Activated CD8-positive, alpha-beta memory T cell treated with anti-CD3 and anti-CD28 coated beads, Interleukin-2, amount 50 U/mL, for 24 hours (primary cell): ENCODE results near the gene GOLGA2.
A peak's percentile ranks its signal among the peaks of the same experiment; 100 is the strongest.

Experiments
- DNase-seq: peaks from one replicate; pipeline ENCODE4 v3.0.0-alpha.2; 2020; ENCODE audit errors: extremely low read depth

Gene GOLGA2, protein sequence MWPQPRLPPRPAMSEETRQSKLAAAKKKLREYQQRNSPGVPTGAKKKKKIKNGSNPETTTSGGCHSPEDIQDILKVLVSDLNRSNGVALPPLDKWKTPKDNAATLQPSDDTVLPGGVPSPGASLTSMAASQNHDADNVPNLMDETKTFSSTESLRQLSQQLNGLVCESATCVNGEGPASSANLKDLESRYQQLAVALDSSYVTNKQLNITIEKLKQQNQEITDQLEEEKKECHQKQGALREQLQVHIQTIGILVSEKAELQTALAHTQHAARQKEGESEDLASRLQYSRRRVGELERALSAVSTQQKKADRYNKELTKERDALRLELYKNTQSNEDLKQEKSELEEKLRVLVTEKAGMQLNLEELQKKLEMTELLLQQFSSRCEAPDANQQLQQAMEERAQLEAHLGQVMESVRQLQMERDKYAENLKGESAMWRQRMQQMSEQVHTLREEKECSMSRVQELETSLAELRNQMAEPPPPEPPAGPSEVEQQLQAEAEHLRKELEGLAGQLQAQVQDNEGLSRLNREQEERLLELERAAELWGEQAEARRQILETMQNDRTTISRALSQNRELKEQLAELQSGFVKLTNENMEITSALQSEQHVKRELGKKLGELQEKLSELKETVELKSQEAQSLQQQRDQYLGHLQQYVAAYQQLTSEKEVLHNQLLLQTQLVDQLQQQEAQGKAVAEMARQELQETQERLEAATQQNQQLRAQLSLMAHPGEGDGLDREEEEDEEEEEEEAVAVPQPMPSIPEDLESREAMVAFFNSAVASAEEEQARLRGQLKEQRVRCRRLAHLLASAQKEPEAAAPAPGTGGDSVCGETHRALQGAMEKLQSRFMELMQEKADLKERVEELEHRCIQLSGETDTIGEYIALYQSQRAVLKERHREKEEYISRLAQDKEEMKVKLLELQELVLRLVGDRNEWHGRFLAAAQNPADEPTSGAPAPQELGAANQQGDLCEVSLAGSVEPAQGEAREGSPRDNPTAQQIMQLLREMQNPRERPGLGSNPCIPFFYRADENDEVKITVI

GRCh38 chr9:128275198-128276007, at the start of gene GOLGA2:
GOLGA2 (minus strand) TSS chr9:128276007; CDS start chr9:128275976, 31 bp downstream.
- no peak for DNase-seq

- DNase-seq: no peak
Observed at GRCh38 chr9:128324401-128324800, 48.6 kb upstream of the GOLGA2 start.

DNA sequence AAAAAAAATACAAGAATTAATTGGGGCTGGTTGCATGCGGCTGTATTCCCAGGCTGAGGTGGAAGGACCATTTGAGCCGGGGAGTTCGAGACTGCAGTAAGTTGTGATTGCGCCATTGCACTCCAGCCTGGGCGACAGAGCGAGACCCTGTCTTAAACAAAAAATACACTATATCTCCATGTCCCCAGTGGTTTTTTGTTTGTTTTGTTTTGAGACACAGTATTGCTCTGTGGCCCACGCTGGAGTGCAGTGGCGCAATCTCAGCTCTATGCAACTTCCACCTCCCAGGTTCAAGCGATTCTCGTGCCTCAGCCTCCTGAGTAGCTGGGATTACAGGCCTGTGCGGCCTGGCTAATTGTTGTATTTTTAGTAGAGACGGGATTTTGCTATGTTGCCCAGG, 48.0 kb upstream of the GOLGA2 start:
- no peak for DNase-seq

GRCh38 chr9:128323212-128323730, 47.5 kb upstream of the GOLGA2 start:
- no peak for DNase-seq

- peak; percentile 82 for DNase-seq
Observed at GRCh38 chr9:128322404-128323211, 46.8 kb upstream of the GOLGA2 start, which contains the start of the genes COQ4 and TRUB2. COQ4 (plus strand) TSS chr9:128322839; CDS start chr9:128322859, 20 bp downstream. TRUB2 (minus strand) TSS chr9:128322447; CDS start chr9:128322408, 39 bp downstream.

DNA sequence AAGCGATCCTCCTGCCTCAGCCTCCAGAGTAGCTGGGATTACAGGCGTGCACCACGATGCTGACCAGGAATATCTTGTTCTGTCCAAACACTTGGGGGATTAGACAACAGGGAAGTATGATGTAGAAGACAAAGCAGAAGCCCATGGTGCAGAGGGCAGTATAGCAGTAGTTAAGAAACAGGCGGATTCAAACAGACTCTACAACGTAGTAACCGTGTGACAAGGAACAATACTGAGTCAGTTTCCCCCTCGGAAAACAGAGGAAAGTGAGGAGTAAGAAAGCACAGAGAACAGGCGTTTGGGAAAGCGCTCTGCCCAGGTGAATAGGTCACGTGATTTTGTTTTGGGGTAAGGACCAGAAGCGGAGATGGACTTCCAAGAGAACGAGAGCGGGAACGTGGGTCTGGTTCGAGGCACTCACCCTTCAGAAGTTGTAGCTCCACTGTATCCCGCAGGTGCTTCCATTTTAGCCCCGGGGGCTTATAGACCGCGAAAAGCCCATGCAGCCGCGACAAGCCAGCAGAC, 46.1 kb upstream of the GOLGA2 start:
- DNase-seq: no peak

DNA sequence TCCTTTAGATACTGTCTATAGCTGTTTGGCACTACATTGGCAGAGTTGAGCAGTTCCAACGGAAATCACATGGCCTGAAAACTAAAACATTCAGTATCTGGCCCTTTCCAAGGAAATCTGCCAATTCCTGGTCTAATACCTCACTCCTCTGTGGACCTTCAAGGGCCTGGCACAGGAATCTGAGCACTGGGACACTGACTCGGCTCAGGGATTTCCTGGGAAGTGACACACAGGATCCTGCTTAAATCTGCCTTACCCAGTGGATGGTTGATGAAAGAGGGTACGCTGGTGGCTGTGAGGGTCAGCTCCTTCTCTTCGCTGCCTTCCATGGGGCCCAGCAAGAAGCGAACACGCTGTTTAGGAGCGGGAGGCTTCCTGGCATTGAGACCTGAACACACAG, 45.5 kb upstream of the GOLGA2 start:
- DNase-seq: no peak

DNA sequence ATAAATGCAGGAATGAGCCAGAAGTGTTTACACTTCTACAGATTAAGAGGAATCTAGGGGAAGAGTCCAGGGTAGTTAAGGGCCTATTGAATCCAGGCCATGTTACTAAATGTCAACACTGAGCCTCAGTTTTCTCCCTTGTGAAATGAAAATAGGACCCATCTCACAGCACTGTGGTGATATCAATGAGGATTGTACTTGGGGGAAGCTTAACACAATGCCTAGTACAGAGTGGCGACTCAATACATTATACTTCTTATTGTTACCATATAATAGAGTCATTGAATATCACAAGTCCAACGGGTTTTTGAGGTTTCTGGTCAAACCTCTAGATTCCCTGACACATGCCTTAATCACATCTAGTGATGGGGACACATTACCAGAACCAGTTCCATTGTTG, 41.8 kb upstream of the GOLGA2 start:
- no peak for DNase-seq

GRCh38 chr9:128316421-128316820, 40.6 kb upstream of the GOLGA2 start:
- DNase-seq: no peak

DNA sequence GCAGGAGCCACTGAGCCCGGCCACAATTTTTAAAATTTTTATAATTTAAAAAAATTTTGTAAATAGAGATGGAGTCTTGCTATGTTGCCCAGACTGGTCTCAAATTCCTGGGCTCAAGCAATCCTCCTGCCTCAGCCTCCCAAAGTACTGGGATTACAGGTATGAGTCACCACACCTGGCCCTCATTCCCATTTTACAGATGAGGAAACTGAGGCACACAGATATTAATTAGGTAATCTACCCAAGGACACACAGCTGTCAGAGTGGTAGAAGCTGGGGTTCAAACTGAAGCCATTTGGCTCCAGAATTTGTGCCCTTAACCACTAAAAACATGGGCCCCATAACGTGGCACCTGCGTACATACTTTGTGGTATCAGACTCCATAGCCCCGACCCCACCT, 38.9 kb upstream of the GOLGA2 start:
- no peak for DNase-seq

- DNase-seq: no peak
Observed at GRCh38 chr9:128310461-128310860, 34.7 kb upstream of the GOLGA2 start.

- no peak for DNase-seq
Observed at GRCh38 chr9:128309551-128309950, 33.7 kb upstream of the GOLGA2 start.

DNA sequence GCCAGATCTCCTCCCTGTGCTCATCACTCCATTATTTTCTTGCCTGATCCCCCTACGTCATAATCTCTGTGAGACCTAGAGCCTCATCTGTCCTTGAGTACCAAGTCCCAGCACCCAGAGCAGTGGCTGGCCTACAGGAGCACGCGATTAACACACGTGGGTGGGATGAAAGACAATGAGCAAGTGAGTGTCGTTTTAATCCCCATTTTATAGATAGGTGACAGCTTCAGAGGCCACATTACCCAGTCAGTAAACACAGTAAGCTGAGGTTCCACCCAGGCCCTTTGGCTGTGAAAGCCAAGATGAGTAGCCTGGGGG, 29.1 kb upstream of the GOLGA2 start:
- DNase-seq: no peak

DNA sequence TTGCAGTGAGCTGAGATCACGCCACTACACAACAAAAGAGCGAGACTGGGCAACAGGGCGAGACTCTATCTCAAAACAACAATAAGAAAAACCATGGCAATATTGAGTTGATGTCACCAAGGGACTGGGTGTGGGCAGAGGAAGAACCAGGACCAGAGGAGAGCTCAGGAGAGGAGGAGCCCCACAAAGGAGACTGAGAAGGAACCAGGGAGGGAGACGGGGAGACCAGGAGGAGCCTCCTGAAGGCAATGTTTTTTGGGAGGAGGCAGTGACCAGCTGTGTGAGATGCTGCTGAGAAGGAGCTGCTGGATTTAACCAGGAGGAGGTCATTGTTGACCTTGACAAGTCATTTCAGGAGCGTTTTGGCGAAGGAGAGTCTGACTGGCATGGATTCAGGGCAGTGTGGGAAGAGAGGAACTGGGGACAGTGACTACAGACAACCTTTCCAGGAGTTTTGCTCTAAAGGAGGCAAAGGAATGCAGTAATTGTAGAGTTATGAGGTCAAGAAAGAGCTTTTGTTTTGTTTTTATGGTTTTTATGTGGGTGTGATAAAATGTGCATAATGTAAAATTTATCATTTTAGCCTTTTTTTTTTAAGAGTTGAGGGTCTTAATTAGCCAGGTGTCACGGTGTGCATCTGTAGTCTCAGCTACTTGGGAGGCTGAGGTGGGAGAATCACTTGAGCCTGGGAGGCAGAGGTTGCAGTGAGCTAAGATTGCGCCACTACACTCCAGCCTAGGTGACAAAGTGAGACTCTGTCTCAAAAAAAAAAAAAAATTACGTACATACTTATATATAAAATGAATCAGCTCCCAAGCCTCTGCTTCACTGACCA, 28.5 kb upstream of the GOLGA2 start:
- no peak for DNase-seq

- no peak for DNase-seq
Observed at GRCh38 chr9:128298535-128299482, 23.0 kb upstream of the GOLGA2 start.

GRCh38 chr9:128297221-128297773, 21.5 kb upstream of the GOLGA2 start:
- DNase-seq: no peak

DNA sequence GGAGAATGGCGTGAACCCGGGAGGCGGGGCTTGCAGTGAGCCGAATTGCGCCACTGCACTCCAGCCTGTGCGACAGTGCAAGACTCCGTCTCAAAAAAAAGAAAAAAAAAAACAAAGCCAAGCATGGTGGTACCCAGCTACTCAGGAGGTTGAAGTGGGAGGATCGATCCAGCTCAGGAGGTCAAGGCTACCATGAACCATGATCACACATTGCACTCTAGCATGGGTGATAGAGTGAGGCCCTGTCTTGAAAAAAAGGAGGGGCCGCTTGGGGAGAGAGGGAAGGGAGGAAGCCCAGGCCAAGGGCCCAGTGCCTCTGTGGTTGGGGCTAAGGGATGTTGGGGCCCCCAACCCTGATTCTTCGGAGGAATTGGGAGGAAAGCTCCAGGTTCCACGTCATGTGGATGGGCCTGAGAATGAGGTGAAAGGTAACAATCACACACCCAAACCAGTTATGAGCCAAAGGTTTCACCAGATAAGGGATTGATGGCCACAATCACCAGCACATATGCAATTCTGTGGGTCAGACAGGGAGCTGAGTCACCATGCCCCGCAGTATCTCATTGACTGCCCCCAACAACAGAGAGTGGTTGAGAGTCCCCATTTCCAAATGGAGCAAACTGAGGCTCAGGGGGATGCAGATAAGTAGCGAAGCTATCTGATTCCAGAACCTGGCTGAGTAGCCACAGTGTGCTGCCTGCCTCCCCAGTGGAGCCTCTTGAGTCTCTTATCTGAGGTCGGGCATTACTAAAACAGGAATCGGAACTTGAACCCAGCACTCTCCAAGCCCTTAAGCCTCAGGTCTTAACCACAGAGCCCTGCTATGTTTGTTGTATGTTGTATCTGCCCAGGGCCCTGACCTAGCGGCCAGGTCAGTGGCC, 20.8 kb upstream of the GOLGA2 start:
- no peak for DNase-seq
